NCI-H1436 treated with DMSO at 0.1 percent for 48 hours (cell line): ENCODE results near the gene RPS6KB2.
"Not testable (repeated sequence)": the region's sequence is repeated elsewhere in the genome, so short reads cannot be mapped to it uniquely, and the experiment has no call there.

Experiments used
- DNase-seq: peaks from one replicate; lab custom pipeline; 2025; lab: John Stamatoyannopoulos, UW

The RPS6KB2 gene

GRCh38 chr11:67466962-67467771, 38.9 kb downstream of the RPS6KB2 start:
- no peak for DNase-seq

GRCh38 chr11:67468056-67468455, 39.8 kb downstream of the RPS6KB2 start:
- no peak for DNase-seq

GRCh38 chr11:67468456-67468758, 40.1 kb downstream of the RPS6KB2 start:
- DNase-seq: no peak

- DNase-seq: peak; percentile 35
These were observed 40.6 kb downstream of the RPS6KB2 start, which contains the start of gene TMEM134 for GRCh38 chr11:67468759-67469507. TMEM134 (minus strand) TSS chr11:67469251; CDS start chr11:67469192, 59 bp downstream.

DNA sequence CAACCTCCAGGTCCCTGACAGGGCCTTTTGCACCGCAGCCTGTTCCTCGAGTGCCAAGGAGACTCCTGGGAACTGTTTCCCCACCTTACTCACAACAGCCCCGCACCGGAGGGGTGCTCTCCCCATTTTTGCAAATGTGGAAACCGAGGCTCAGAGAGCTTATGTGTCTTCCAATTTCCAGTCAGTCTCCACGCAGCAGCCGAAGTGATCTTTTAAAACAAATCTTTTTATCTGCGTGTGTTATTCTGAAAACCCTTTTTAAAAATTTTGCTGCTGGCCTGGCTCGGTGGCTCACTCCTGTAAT, 41.2 kb downstream of the RPS6KB2 start:
- DNase-seq: no peak

GRCh38 chr11:67470337-67471002, 42.2 kb downstream of the RPS6KB2 start:
- DNase-seq: no peak

DNA sequence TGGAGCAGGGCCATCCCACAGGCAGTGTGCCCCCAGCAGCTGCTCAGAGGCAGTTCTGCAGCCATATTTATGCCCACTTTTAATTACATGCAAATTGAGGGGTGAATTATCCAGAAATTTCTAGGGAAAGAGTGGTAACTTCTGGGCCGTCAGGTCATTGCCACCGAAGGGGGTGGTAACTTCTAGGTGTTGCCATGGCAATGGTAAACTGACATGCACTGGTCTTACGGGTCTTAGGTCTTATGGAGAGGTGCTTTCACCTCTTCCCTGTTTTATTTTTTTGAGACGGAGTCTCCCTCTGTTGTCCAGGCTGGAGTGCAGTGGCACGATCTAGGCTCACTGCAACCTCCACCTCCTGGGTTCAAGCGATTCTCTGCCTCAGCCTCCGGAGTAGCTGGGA, 44.6 kb downstream of the RPS6KB2 start:
- DNase-seq: no peak

DNA sequence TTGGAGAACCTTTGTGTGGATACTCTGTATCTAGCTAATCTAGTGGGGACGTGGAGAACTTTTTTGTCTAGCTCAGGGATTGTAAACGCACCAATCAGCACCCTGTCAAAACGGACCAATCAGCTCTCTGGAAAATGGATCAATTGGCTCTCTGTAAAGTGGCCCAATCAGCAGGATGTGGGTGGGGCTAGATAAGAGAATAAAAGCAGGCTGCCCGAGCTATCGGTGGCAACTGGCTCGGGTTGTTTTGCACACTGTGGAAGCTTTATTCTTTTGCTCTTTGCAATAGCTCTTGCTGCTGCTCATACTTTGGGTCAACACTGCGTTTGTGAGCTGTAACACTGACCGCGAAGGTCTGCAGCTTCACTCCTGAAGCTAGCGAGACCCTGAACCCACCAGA, 48.4 kb downstream of the RPS6KB2 start:
- not testable (repeated sequence) for DNase-seq

DNA sequence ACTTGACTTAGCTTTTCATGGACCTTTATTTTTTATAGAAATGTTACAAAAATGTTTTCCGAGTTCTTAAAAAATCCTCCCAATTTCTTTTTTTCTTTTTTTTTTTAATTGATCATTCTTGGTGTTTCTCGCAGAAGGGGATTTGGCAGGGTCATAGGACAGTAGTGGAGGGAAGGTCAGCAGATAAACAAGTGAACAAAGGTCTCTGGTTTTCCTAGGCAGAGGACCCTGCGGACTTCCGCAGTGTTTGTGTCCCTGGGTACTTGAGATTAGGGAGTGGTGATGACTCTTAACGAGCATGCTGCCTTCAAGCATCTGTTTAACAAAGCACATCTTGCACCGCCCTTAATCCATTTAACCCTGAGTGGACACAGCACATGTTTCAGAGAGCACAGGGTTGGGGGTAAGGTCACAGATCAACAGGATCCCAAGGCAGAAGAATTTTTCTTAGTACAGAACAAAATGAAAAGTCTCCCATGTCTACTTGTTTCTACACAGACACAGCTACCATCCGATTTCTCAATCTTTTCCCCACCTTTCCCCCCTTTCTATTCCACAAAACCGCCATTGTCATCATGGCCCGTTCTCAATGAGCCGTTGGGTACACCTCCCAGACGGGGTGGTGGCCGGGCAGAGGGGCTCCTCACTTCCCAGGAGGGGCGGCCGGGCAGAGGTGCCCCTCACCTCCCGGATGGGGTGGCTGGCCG, 49.2 kb downstream of the RPS6KB2 start:
- not testable (repeated sequence) for DNase-seq

GRCh38 chr11:67482275-67482826, 54.1 kb downstream of the RPS6KB2 start:
- no peak for DNase-seq

- peak; percentile 80 for DNase-seq
These were observed 54.8 kb downstream of the RPS6KB2 start, which contains the start of gene AIP for GRCh38 chr11:67482827-67483798. AIP (plus strand) TSS chr11:67483026; CDS start chr11:67483159, 133 bp downstream.

GRCh38 chr11:67483831-67484665, 55.8 kb downstream of the RPS6KB2 start:
- DNase-seq: no peak

GRCh38 chr11:67484847-67485311, 56.6 kb downstream of the RPS6KB2 start:
- no peak for DNase-seq
